Measurements from ENCODE around the gene DENND11.

DNA sequence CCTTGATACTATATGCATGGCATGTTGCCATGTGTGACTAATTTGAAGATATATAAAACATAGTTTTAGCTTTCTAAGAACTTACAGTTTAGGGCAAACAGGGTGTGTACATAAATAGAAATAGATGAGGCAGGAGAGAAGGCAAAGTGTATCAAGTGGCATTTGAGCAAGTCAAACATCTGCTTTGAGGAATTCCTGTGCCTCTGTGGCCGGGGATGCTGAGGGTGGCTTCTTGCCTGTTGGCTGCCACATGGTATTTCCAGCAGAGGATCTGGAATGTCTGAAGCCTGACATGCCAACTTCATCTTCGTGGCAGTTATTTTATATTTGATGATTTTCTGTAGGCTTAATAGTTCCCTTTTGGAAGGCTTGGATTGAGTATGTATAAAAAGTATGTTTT, 42.2 kb upstream of the DENND11 start:
- TF ChIP-seq, protein P1, sequence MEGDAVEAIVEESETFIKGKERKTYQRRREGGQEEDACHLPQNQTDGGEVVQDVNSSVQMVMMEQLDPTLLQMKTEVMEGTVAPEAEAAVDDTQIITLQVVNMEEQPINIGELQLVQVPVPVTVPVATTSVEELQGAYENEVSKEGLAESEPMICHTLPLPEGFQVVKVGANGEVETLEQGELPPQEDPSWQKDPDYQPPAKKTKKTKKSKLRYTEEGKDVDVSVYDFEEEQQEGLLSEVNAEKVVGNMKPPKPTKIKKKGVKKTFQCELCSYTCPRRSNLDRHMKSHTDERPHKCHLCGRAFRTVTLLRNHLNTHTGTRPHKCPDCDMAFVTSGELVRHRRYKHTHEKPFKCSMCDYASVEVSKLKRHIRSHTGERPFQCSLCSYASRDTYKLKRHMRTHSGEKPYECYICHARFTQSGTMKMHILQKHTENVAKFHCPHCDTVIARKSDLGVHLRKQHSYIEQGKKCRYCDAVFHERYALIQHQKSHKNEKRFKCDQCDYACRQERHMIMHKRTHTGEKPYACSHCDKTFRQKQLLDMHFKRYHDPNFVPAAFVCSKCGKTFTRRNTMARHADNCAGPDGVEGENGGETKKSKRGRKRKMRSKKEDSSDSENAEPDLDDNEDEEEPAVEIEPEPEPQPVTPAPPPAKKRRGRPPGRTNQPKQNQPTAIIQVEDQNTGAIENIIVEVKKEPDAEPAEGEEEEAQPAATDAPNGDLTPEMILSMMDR (IDR thresholded peaks at IDR 0.05): no peak
- TF ChIP-seq ZFX (IDR thresholded peaks at IDR 0.05; ENCODE audit: borderline replicate concordance): no peak
